Loucy (cell line): Measurements from ENCODE around the gene NUTF2.
A peak's percentile ranks its signal among the peaks of the same experiment; 100 is the strongest.

Experiments used
- H2AFZ ChIP-seq: fragments of 200-600 bp; sonication (generic); 2 replicates; pipeline ENCODE4 v1.6.0; 2016; ENCODE audit warnings: antibody characterized with exemption, mild to moderate bottlenecking, low read length, moderate library complexity
- H3F3A ChIP-seq: fragments of 200-600 bp; 2 replicates; pipeline ENCODE4 v1.6.0; 2016; ENCODE audit warnings: antibody characterized with exemption, low read depth, mild to moderate bottlenecking
- H3K27me3 ChIP-seq: fragments of 200-600 bp; sonication (generic); 2 replicates; pipeline ENCODE4 v1.6.1; 2014; ENCODE audit warnings: low read length, mild to moderate bottlenecking; ENCODE audit not compliant: insufficient read depth, poor library complexity, severe bottlenecking
- H3K36me3 ChIP-seq: fragments of 200-600 bp; sonication (generic); 2 replicates; pipeline ENCODE4 v1.6.1; 2016; ENCODE audit warnings: low read length; ENCODE audit not compliant: insufficient read depth
- H3K4me1 ChIP-seq: fragments of 200-600 bp; sonication (generic); 2 replicates; pipeline ENCODE4 v1.5.1; 2014; ENCODE audit warnings: low read length, mild to moderate bottlenecking; ENCODE audit not compliant: insufficient read depth, poor library complexity, severe bottlenecking
- H3K4me2 ChIP-seq: fragments of 200-600 bp; sonication (generic); 2 replicates; pipeline ENCODE4 v1.6.0; 2014; ENCODE audit warnings: antibody characterized with exemption, low read length, low read depth, mild to moderate bottlenecking; ENCODE audit not compliant: poor library complexity, severe bottlenecking
- H3K4me3 ChIP-seq: fragments of 200-600 bp; sonication (generic); 2 replicates; pipeline ENCODE4 v1.5.1; 2014; ENCODE audit warnings: low read length, mild to moderate bottlenecking, mixed read lengths; ENCODE audit not compliant: poor library complexity, severe bottlenecking
- H3K79me2 ChIP-seq: fragments of 200-600 bp; sonication (generic); 2 replicates; pipeline ENCODE4 v1.6.1; 2014; ENCODE audit warnings: low read length; ENCODE audit not compliant: insufficient read depth
- H3K9ac ChIP-seq: fragments of 200-600 bp; sonication (generic); 2 replicates; pipeline ENCODE4 v1.6.0; 2014; ENCODE audit warnings: mild to moderate bottlenecking, low read depth, low read length, moderate library complexity; ENCODE audit not compliant: poor library complexity, severe bottlenecking
- H3K9me2 ChIP-seq: fragments of 200-600 bp; sonication (generic); replicated peaks from 2 replicates; pipeline ENCODE4 v1.6.1; 2016; ENCODE audit warnings: low read depth, low read length, mixed read lengths
- H3K9me3 ChIP-seq: fragments of 200-600 bp; sonication (generic); 2 replicates; pipeline ENCODE4 v1.6.1; 2014; ENCODE audit warnings: mild to moderate bottlenecking, antibody characterized with exemption, low read length, low read depth; ENCODE audit not compliant: insufficient read depth
- H4K20me1 ChIP-seq: fragments of 200-600 bp; sonication (generic); 2 replicates; pipeline ENCODE4 v1.6.0; 2014; ENCODE audit warnings: antibody characterized with exemption, low read length, mild to moderate bottlenecking; ENCODE audit not compliant: insufficient read depth, poor library complexity, severe bottlenecking
- CTCF ChIP-seq: fragments of 200-600 bp; sonication (generic); conservative IDR thresholded peaks from 2 replicates; pipeline ENCODE4 v1.5.1; 2014; ENCODE audit warnings: mild to moderate bottlenecking, antibody characterized with exemption, low read length
- EZH2phosphoT487 ChIP-seq: fragments of 200-600 bp; IDR thresholded peaks from 2 replicates; pipeline ENCODE4 v1.6.1; 2018; ENCODE audit warnings: antibody characterized with exemption, mild to moderate bottlenecking, moderate library complexity, borderline replicate concordance

Gene NUTF2

GRCh38 chr16:67893743-67894399 is 47.1 kb downstream of the NUTF2 start:
- Histone ChIP-seq H2AFZ (no peak overlapping the region), H3K4me2 (peak overlapping the region; percentile 97), H3K79me2 (peaks cover 39% of the 10 kb centered on the region), H3K9me2 (no peaks in the 10 kb centered on the region), H3K36me3 (no peaks in the 10 kb centered on the region), H3F3A (no peaks in the 10 kb centered on the region), H3K27me3 (no peaks in the 10 kb centered on the region), H4K20me1 (no peaks in the 10 kb centered on the region), H3K4me3 (peak overlapping the region; percentile 85), H3K4me1 (peaks cover 23% of the 10 kb centered on the region), H3K9me3 (no peaks in the 10 kb centered on the region), H3K9ac (peak overlapping the region; percentile 94)
- TF ChIP-seq EZH2phosphoT487 = no peak
- no peak for TF ChIP-seq CTCF

DNA sequence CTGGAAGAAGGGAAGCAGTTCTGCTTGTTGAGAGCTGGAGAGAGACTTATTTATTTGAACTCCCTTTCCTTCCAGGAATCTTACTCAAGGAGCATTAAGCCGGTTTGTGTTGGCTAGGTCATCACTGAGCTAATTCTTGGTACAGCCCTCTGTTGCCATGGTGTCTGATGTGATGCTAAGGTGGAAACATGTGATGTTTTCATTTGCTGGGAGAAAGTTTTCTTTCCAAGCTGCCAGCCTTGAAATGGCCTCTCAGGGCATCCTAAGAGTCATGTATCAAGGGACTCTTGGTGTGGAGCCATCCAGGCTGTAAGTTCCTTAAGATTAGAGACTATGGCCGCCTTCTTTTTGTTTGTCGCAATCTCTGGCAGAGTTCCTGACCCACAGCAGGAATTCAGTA is 50.5 kb downstream of the NUTF2 start:
- no peak overlapping the region for H3K4me3 ChIP-seq
- H3K9ac ChIP-seq = no peak overlapping the region
- no peaks in the 10 kb centered on the region for H3K9me3 ChIP-seq
- no peak overlapping the region for H2AFZ ChIP-seq
- H3K79me2 ChIP-seq = peaks cover 48% of the 10 kb centered on the region
- TF ChIP-seq CTCF = no peak
- TF ChIP-seq EZH2phosphoT487 = no peak
- no peaks in the 10 kb centered on the region for H3K27me3 ChIP-seq
- no peaks in the 10 kb centered on the region for H3K36me3 ChIP-seq
- H3K4me2 ChIP-seq = no peak overlapping the region
- no peaks in the 10 kb centered on the region for H3F3A ChIP-seq
- H3K9me2 ChIP-seq = no peaks in the 10 kb centered on the region
- H4K20me1 ChIP-seq = no peaks in the 10 kb centered on the region
- peaks cover 22% of the 10 kb centered on the region for H3K4me1 ChIP-seq

- Histone ChIP-seq H2AFZ (no peak overlapping the region), H3K9me2 (no peaks in the 10 kb centered on the region), H3K27me3 (no peaks in the 10 kb centered on the region), H3K4me2 (no peak overlapping the region), H4K20me1 (no peaks in the 10 kb centered on the region), H3K9ac (no peak overlapping the region), H3K79me2 (peaks cover 18% of the 10 kb centered on the region), H3K4me3 (no peak overlapping the region), H3K4me1 (no peaks in the 10 kb centered on the region), H3K9me3 (no peaks in the 10 kb centered on the region), H3F3A (no peaks in the 10 kb centered on the region), H3K36me3 (no peaks in the 10 kb centered on the region)
- TF ChIP-seq EZH2phosphoT487 (no peak), CTCF (no peak)
Measured at GRCh38 chr16:67901734-67902133, 55.0 kb downstream of the NUTF2 start.
